Progenitor cell of endocrine pancreas (in vitro differentiated cells): ENCODE results near the gene MEDAG. TPM values are rescaled to one million over a fixed set of nuclear protein-coding genes. Genes with fewer than 3 reads are reported as not detected.

Source experiments
- DNase-seq: peaks from one replicate; pipeline ENCODE4 v3.0.0; 2021; ENCODE audit warnings: low spot score; ENCODE audit not compliant: unreplicated experiment
- H3K27ac Mint-ChIP-seq: 2 replicates; pipeline ENCODE4 v1.8.0; 2021; ENCODE audit warnings: mild to moderate bottlenecking, moderate library complexity, mixed read lengths
- H3K27me3 Mint-ChIP-seq: 2 replicates; pipeline ENCODE4 v1.8.0; 2021; ENCODE audit warnings: mixed read lengths
- H3K36me3 Mint-ChIP-seq: 2 replicates; pipeline ENCODE4 v1.8.0; 2022; ENCODE audit warnings: mixed read lengths; ENCODE audit not compliant: insufficient read depth
- H3K4me1 Mint-ChIP-seq: 2 replicates; pipeline ENCODE4 v1.8.0; 2021; ENCODE audit warnings: low read depth, mixed read lengths
- H3K4me3 Mint-ChIP-seq: 2 replicates; pipeline ENCODE4 v1.8.0; 2021; ENCODE audit warnings: low read depth, mild to moderate bottlenecking, moderate library complexity, mixed read lengths
- H3K9me3 Mint-ChIP-seq: 2 replicates; pipeline ENCODE4 v1.8.0; 2021; ENCODE audit warnings: low read depth, mixed read lengths
- total RNA-seq: library from RNA; stranded (reverse); gene quantifications from 2 replicates; pipeline ENCODE4 v1.2.1, GENCODE V29; 2021
- TF ChIP-seq, protein P1 (sequence below): fragments of 200-600 bp; sonication (generic); IDR thresholded peaks from one replicate; pipeline ENCODE4 v1.5.0; 2021; ENCODE audit warnings: antibody characterized with exemption, mild to moderate bottlenecking; ENCODE audit not compliant: unreplicated experiment

Gene MEDAG
- total RNA-seq, 1 donor from 2014 or later, result not detected

DNA sequence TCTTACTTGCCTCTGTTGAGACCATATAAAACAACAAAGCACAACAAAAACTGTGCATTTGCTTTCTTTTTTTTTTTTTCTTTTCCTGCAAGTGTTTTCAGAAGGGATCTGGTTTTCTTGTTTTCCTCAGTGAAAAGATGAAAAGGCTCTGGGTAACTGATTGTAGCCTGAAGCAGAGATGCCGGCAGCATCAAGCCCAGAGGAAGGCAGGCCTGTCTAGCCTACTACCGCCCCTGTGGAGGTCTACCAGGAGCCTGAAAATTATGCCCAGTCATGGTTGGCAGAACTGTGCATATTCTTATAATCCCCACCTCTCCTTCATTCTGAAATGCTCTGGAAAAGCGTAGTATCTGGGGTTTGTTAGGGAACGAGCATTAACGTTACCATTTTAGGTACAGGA lies 32.6 kb upstream of the MEDAG start:
- TF ChIP-seq, protein P1, sequence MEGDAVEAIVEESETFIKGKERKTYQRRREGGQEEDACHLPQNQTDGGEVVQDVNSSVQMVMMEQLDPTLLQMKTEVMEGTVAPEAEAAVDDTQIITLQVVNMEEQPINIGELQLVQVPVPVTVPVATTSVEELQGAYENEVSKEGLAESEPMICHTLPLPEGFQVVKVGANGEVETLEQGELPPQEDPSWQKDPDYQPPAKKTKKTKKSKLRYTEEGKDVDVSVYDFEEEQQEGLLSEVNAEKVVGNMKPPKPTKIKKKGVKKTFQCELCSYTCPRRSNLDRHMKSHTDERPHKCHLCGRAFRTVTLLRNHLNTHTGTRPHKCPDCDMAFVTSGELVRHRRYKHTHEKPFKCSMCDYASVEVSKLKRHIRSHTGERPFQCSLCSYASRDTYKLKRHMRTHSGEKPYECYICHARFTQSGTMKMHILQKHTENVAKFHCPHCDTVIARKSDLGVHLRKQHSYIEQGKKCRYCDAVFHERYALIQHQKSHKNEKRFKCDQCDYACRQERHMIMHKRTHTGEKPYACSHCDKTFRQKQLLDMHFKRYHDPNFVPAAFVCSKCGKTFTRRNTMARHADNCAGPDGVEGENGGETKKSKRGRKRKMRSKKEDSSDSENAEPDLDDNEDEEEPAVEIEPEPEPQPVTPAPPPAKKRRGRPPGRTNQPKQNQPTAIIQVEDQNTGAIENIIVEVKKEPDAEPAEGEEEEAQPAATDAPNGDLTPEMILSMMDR, result no peak
- Mint-ChIP-seq H3K27ac (no peak overlapping the region), H3K4me3 (no peak overlapping the region), H3K9me3 (no peaks in the 10 kb centered on the region), H3K4me1 (peaks cover 13% of the 10 kb centered on the region), H3K27me3 (peaks cover 9% of the 10 kb centered on the region), H3K36me3 (no peaks in the 10 kb centered on the region)
- DNase-seq, result no peak

DNA sequence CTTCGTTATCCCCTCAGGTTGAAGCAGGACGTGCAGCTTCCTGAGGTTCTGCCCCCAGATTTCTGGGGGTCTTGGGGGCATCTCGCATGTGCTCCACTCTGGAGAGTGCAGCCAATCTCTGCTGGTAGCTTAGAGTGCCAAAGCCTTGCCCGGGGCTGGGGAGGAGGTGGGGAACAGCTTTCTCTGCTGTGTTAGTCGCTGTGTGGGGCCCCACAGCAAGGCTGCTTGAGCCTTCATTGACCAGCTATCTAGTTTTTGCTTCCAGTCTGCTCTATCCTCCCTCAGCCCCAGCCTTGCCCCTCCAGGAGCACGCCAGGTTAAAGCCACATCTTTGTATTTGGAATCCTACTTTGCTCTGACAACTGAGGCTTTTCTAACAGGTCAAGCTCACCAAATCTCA lies 32.0 kb upstream of the MEDAG start:
- peaks cover 13% of the 10 kb centered on the region for H3K4me1 Mint-ChIP-seq
- DNase-seq, result no peak
- H3K27ac Mint-ChIP-seq, result no peak overlapping the region
- H3K36me3 Mint-ChIP-seq, result no peaks in the 10 kb centered on the region
- no peaks in the 10 kb centered on the region for H3K9me3 Mint-ChIP-seq
- peaks cover 5% of the 10 kb centered on the region for H3K27me3 Mint-ChIP-seq
- H3K4me3 Mint-ChIP-seq, result no peak overlapping the region
- TF ChIP-seq, protein P1, result no peak

DNA sequence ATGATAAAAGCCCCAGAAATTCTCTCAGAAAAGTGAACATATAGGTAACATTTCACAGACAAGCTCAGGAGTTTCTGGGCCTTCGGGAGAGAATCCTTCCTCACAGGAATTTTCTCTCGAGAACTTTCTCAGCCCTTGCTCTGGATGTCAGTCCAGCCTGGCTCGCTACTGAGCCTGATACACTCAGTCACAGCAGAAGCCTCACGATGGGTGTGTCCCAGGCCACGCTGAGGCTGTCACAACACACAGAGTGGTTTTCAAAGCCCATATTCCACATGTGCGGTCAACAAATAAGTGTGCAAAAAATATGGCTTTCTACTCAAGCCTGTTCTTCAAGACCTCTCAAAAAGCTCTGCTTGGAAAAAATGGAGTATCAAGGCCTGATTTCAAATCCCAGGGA lies 31.5 kb upstream of the MEDAG start:
- TF ChIP-seq, protein P1, result no peak
- no peaks in the 10 kb centered on the region for H3K9me3 Mint-ChIP-seq
- H3K36me3 Mint-ChIP-seq, result no peaks in the 10 kb centered on the region
- H3K4me3 Mint-ChIP-seq, result no peak overlapping the region
- DNase-seq, result no peak
- H3K27me3 Mint-ChIP-seq, result peaks cover under 1% of the 10 kb centered on the region
- H3K27ac Mint-ChIP-seq, result no peak overlapping the region
- H3K4me1 Mint-ChIP-seq, result peaks cover 13% of the 10 kb centered on the region

GRCh38 chr13:30877335-30877734 lies 28.7 kb upstream of the MEDAG start:
- TF ChIP-seq, protein P1, result no peak
- no peaks in the 10 kb centered on the region for H3K36me3 Mint-ChIP-seq
- no peak for DNase-seq
- H3K9me3 Mint-ChIP-seq, result no peaks in the 10 kb centered on the region
- peaks cover 22% of the 10 kb centered on the region for H3K4me1 Mint-ChIP-seq
- peaks cover 18% of the 10 kb centered on the region for H3K27me3 Mint-ChIP-seq
- no peak overlapping the region for H3K27ac Mint-ChIP-seq
- H3K4me3 Mint-ChIP-seq, result no peak overlapping the region

GRCh38 chr13:30880151-30880855 lies 25.8 kb upstream of the MEDAG start:
- H3K9me3 Mint-ChIP-seq, result peaks cover 5% of the 10 kb centered on the region
- H3K4me1 Mint-ChIP-seq, result peaks cover 17% of the 10 kb centered on the region

More at GRCh38 chr13:30880151-30880855, 25.8 kb upstream of the MEDAG start:
- H3K4me3 Mint-ChIP-seq, result no peak overlapping the region
- TF ChIP-seq, protein P1, result no peak
- DNase-seq, result no peak
- peaks cover 18% of the 10 kb centered on the region for H3K27me3 Mint-ChIP-seq
- no peak overlapping the region for H3K27ac Mint-ChIP-seq
- no peaks in the 10 kb centered on the region for H3K36me3 Mint-ChIP-seq
